GM12891 (cell line): ENCODE results near the gene EI24.

Source experiments
- POLR2A ChIP-seq: IDR thresholded peaks from 2 replicates; pipeline ENCODE4 v1.6.1; 2011; ENCODE audit warnings: low read depth, low read length, control low read depth
- POLR2AphosphoS5 ChIP-seq: IDR thresholded peaks from 2 replicates; pipeline ENCODE4 v1.6.1; 2011; ENCODE audit warnings: low read depth, low read length, control low read depth
- POU2F2 ChIP-seq: IDR thresholded peaks from 2 replicates; pipeline ENCODE4 v1.6.1; 2011; ENCODE audit warnings: low read depth, mild to moderate bottlenecking, control low read depth, low read length, moderate library complexity
- SPI1 ChIP-seq: IDR thresholded peaks from 2 replicates; pipeline ENCODE4 v1.6.1; 2011; ENCODE audit warnings: low read depth, low read length, control low read depth
- TAF1 ChIP-seq: IDR thresholded peaks from 2 replicates; pipeline ENCODE4 v1.6.1; 2011; ENCODE audit warnings: low read depth, low read length, control low read depth

- TF ChIP-seq POLR2A (no peak), POLR2AphosphoS5 (no peak), TAF1 (no peak), POU2F2 (no peak), SPI1 (no peak)
Measured at GRCh38 chr11:125588505-125588904, 19.2 kb downstream of the EI24 start.
